Urinary bladder (tissue), 4 donors: ENCODE measurements around the gene MAP1S. TPM values are rescaled to one million over a fixed set of nuclear protein-coding genes. Genes with fewer than 3 reads are reported as not detected.

Experiments
- DNase-seq: peaks from one replicate; pipeline ENCODE4 v3.0.0-alpha.2; 2015; ENCODE audit errors: extremely low spot score
- H3K27ac ChIP-seq: one replicate; pipeline ENCODE4 v1.5.1; 2013; ENCODE audit warnings: low read depth, mild to moderate bottlenecking, moderate library complexity
- H3K36me3 ChIP-seq: one replicate; pipeline ENCODE4 v1.6.1; 2013; ENCODE audit warnings: mild to moderate bottlenecking, moderate library complexity; ENCODE audit not compliant: insufficient read depth
- H3K4me1 ChIP-seq: one replicate; pipeline ENCODE4 v1.6.1; 2013; ENCODE audit warnings: mild to moderate bottlenecking, moderate library complexity; ENCODE audit not compliant: insufficient read depth
- H3K4me3 ChIP-seq: one replicate; pipeline ENCODE4 v1.5.1; 2013; ENCODE audit warnings: low read depth, low read length
- WGBS: extraction: QIAGEN DNeasy Blood & Tissue Kit; methylation state at CpG from one replicate; pipeline ENCODE4 v1.1.7; 2013; 5-methylcytosine and 5-hydroxymethylcytosine counted together
- polyA plus RNA-seq: library from polyadenylated mRNA; stranded (reverse); fragments of 200-250 nt; gene quantifications from one replicate; pipeline ENCODE4 v1.2.3, GENCODE V29; 2013
- total RNA-seq: library from RNA; depleted of rRNA; stranded (reverse); fragments of >200 nt; gene quantifications from one replicate; pipeline ENCODE4 v1.2.3, GENCODE V29; 2014
- donor health status: healthy with polysubstance abuse.
- donor health status: healthy.

The MAP1S gene
- 26.8 TPM for total RNA-seq
- 34.4 TPM for polyA plus RNA-seq

- H3K27ac ChIP-seq: no peak within 1 kb of the TSS
- peak within 1 kb of the TSS; percentile 99 for H3K4me3 ChIP-seq
- 2% methylated on average over 53 of the region's 53 CpGs for WGBS
- DNase-seq: peak; percentile 18
- H3K36me3 ChIP-seq: no peaks in the 10 kb centered on the region
- peaks cover 3% of the 10 kb centered on the region for H3K4me1 ChIP-seq
Measured at GRCh38 chr19:17718947-17719711, at the start of gene MAP1S. MAP1S (plus strand) TSS chr19:17719480; CDS start chr19:17719503, 23 bp downstream.

GRCh38 chr19:17671906-17672305 is 47.4 kb upstream of the MAP1S start:
- Histone ChIP-seq H3K36me3 (no peaks in the 10 kb centered on the region), H3K4me3 (no peak overlapping the region), H3K27ac (no peak overlapping the region), H3K4me1 (no peaks in the 10 kb centered on the region)
- 73% methylated on average over 2 of the region's 2 CpGs for WGBS
- no peak for DNase-seq

GRCh38 chr19:17673937-17674799 is 45.1 kb upstream of the MAP1S start:
- Histone ChIP-seq H3K27ac (no peak overlapping the region), H3K4me1 (no peaks in the 10 kb centered on the region), H3K4me3 (no peak overlapping the region), H3K36me3 (no peaks in the 10 kb centered on the region)
- no peak for DNase-seq
- WGBS: 70% methylated on average over 19 of the region's 19 CpGs

- H3K27ac ChIP-seq: no peak overlapping the region
- H3K4me1 ChIP-seq: no peaks in the 10 kb centered on the region
- no peak overlapping the region for H3K4me3 ChIP-seq
- H3K36me3 ChIP-seq: no peaks in the 10 kb centered on the region
- 60% methylated on average over 2 of the region's 2 CpGs for WGBS
- DNase-seq: no peak
Measured at GRCh38 chr19:17676295-17676694, 43.0 kb upstream of the MAP1S start.

GRCh38 chr19:17677002-17677401 is 42.3 kb upstream of the MAP1S start:
- no peak for DNase-seq
- 70% methylated on average over 2 of the region's 2 CpGs for WGBS
- Histone ChIP-seq H3K4me1 (no peaks in the 10 kb centered on the region), H3K36me3 (no peaks in the 10 kb centered on the region), H3K4me3 (no peak overlapping the region), H3K27ac (no peak overlapping the region)

- no peak overlapping the region for H3K27ac ChIP-seq
- 75% methylated on average over 4 of the region's 4 CpGs for WGBS
- DNase-seq: no peak
- H3K36me3 ChIP-seq: no peaks in the 10 kb centered on the region
- H3K4me1 ChIP-seq: no peaks in the 10 kb centered on the region
- H3K4me3 ChIP-seq: no peak overlapping the region
Measured at GRCh38 chr19:17678836-17679235, 40.4 kb upstream of the MAP1S start.

- Histone ChIP-seq H3K36me3 (no peaks in the 10 kb centered on the region), H3K27ac (no peak overlapping the region), H3K4me3 (no peak overlapping the region), H3K4me1 (no peaks in the 10 kb centered on the region)
- 6% methylated on average over 14 of the region's 14 CpGs for WGBS
- DNase-seq: no peak
Measured at GRCh38 chr19:17679526-17680229, 39.6 kb upstream of the MAP1S start.

- H3K36me3 ChIP-seq: no peaks in the 10 kb centered on the region
- DNase-seq: no peak
- no peak overlapping the region for H3K4me3 ChIP-seq
- H3K27ac ChIP-seq: no peak overlapping the region
- no peaks in the 10 kb centered on the region for H3K4me1 ChIP-seq
- 3% methylated on average over 38 of the region's 38 CpGs for WGBS
Measured at GRCh38 chr19:17680230-17680722, 39.0 kb upstream of the MAP1S start.

- WGBS: 51% methylated on average over 25 of the region's 25 CpGs
- no peak overlapping the region for H3K27ac ChIP-seq
- DNase-seq: no peak
- H3K4me3 ChIP-seq: no peak overlapping the region
- no peaks in the 10 kb centered on the region for H3K36me3 ChIP-seq
- no peaks in the 10 kb centered on the region for H3K4me1 ChIP-seq
Measured at GRCh38 chr19:17681505-17682125, 37.7 kb upstream of the MAP1S start.

GRCh38 chr19:17682273-17682672 is 37.0 kb upstream of the MAP1S start:
- H3K4me1 ChIP-seq: no peaks in the 10 kb centered on the region
- H3K36me3 ChIP-seq: no peaks in the 10 kb centered on the region
- no peak overlapping the region for H3K4me3 ChIP-seq
- 67% methylated on average over 5 of the region's 5 CpGs for WGBS
- H3K27ac ChIP-seq: no peak overlapping the region
- DNase-seq: no peak

- 83% methylated on average over 4 of the region's 4 CpGs for WGBS
- no peak overlapping the region for H3K4me3 ChIP-seq
- no peak overlapping the region for H3K27ac ChIP-seq
- no peak for DNase-seq
- H3K36me3 ChIP-seq: no peaks in the 10 kb centered on the region
- H3K4me1 ChIP-seq: no peaks in the 10 kb centered on the region
Measured at GRCh38 chr19:17683078-17683477, 36.2 kb upstream of the MAP1S start.

GRCh38 chr19:17684256-17684655 is 35.0 kb upstream of the MAP1S start:
- no peak for DNase-seq
- 68% methylated on average over 4 of the region's 4 CpGs for WGBS
- Histone ChIP-seq H3K36me3 (no peaks in the 10 kb centered on the region), H3K27ac (no peak overlapping the region), H3K4me1 (no peaks in the 10 kb centered on the region), H3K4me3 (no peak overlapping the region)

- Histone ChIP-seq H3K36me3 (no peaks in the 10 kb centered on the region), H3K4me1 (no peaks in the 10 kb centered on the region), H3K4me3 (no peak overlapping the region), H3K27ac (no peak overlapping the region)
- no peak for DNase-seq
- WGBS: 55% methylated on average over 15 of the region's 15 CpGs
Measured at GRCh38 chr19:17685451-17686022, 33.7 kb upstream of the MAP1S start.
